ENCODE results near the gene PLAAT1. TPM values are rescaled to one million over a fixed set of nuclear protein-coding genes. Genes with fewer than 3 reads are reported as not detected.

PLAAT1 gene
- 1.3 and 8.4 TPM in 2 replicates for total RNA-seq

DNA sequence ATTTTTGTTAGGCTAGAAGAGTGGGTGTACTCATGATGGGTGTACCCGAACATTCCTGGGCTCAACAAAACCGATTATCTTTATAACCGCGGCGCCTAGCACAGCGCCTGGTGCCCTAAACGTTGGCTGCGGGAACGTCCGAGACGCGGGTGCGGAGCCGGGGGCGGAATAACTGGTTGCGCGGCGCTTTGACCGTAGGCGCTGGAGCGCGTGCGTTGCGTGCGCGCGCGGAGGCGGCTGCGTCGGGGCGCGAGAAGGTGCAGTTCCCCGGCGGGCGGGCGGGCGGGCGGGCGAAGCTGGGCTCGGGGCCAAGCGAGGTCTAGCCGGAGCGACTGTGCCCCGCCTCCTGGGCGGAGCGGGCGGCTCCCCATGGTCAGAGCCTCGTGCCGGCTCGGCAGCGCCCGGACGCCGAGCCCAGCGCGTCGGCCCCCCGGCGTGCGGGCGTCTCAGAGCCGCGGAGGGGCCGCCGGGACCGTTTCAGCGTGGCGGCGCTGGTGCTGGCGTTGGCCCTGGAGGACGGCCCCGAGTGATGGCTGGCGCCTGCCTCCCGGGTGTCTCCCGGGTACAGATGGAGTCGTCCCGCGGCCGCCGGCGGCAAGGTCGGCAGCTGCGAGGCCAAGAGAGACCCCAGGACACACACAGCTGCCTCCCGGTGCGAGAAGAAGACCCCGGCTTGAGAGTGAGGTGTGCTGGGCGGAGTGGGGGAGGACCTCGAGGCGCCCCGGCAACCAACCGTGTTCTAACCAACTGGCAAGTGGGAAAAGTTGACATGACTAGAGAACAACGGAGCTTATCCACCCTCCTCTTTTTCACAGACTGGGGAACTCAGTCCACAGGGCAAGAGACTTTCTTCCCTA lies at the start of gene PLAAT1:
Gene PLAAT1 (plus strand): TSS at position 373 of the 857 bp plus-strand sequence. CDS start 14,429 bp downstream, outside the sequence.
- Histone ChIP-seq H3K27me3 (ENCODE audit: control insufficient read depth, insufficient read depth, low read length) (no peaks in the 10 kb centered on the region), H3K36me3 (ENCODE audit: control insufficient read depth, insufficient read depth, low read length) (no peaks in the 10 kb centered on the region), H3K4me3 (ENCODE audit: low read depth, low read length) (peak within 1 kb of the TSS; percentile 51)
- DNase-seq (ENCODE audit: low read depth), result peak; percentile 10
- TF ChIP-seq, protein P1, sequence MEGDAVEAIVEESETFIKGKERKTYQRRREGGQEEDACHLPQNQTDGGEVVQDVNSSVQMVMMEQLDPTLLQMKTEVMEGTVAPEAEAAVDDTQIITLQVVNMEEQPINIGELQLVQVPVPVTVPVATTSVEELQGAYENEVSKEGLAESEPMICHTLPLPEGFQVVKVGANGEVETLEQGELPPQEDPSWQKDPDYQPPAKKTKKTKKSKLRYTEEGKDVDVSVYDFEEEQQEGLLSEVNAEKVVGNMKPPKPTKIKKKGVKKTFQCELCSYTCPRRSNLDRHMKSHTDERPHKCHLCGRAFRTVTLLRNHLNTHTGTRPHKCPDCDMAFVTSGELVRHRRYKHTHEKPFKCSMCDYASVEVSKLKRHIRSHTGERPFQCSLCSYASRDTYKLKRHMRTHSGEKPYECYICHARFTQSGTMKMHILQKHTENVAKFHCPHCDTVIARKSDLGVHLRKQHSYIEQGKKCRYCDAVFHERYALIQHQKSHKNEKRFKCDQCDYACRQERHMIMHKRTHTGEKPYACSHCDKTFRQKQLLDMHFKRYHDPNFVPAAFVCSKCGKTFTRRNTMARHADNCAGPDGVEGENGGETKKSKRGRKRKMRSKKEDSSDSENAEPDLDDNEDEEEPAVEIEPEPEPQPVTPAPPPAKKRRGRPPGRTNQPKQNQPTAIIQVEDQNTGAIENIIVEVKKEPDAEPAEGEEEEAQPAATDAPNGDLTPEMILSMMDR (IDR thresholded peaks at IDR 0.05; ENCODE audit: insufficient read depth, low read length, poor library complexity, severe bottlenecking), result no peak

DNA sequence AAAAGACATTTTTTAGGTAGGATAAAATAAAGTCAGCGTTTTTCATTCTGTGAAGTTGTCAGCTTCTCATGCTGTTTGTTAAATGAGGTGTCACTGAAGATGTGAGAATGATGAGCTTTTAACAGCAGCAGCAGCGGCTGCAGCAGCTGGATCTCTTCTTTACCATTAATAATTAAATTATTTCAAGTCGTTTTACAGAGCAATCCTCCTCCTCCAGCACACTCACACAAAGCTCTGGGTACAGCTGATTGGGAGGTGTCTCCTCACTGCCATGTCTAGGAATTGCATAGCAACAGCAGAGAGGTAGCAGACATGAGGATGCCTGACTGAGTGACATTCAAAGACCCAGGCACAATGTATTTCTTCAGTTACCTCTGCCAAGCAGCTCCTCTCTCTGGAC lies 46.7 kb upstream of the PLAAT1 start:
- no peaks in the 10 kb centered on the region for H3K36me3 ChIP-seq (ENCODE audit: control insufficient read depth, insufficient read depth, low read length)
- TF ChIP-seq, protein P1 (IDR thresholded peaks at IDR 0.05; ENCODE audit: insufficient read depth, low read length, poor library complexity, severe bottlenecking), result no peak
- no peaks in the 10 kb centered on the region for H3K27me3 ChIP-seq (ENCODE audit: control insufficient read depth, insufficient read depth, low read length)
- H3K4me3 ChIP-seq (ENCODE audit: low read depth, low read length), result no peak overlapping the region
- DNase-seq (ENCODE audit: low read depth), result no peak

DNA sequence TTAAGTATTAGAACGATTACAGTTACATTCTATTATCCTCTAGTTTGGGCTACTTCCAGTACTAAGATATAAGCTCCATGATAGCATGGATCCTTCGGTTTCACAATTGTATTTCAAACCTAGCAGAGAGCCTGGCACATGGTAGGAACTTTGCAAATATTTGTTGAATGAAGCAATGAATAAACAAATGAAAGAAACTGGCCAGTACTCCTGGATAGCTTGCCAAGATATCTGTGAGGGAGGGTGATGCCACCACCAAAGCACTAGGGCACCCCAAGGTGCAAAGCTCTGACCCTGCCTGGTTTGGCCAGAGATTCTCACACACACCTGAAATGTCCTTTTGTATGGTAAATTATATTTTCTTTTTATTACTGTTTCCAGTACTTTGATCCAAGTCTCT lies 44.3 kb upstream of the PLAAT1 start:
- no peaks in the 10 kb centered on the region for H3K36me3 ChIP-seq (ENCODE audit: control insufficient read depth, insufficient read depth, low read length)
- no peaks in the 10 kb centered on the region for H3K27me3 ChIP-seq (ENCODE audit: control insufficient read depth, insufficient read depth, low read length)
- H3K4me3 ChIP-seq (ENCODE audit: low read depth, low read length), result no peak overlapping the region
- no peak for DNase-seq (ENCODE audit: low read depth)
- TF ChIP-seq, protein P1 (IDR thresholded peaks at IDR 0.05; ENCODE audit: insufficient read depth, low read length, poor library complexity, severe bottlenecking), result no peak

DNA sequence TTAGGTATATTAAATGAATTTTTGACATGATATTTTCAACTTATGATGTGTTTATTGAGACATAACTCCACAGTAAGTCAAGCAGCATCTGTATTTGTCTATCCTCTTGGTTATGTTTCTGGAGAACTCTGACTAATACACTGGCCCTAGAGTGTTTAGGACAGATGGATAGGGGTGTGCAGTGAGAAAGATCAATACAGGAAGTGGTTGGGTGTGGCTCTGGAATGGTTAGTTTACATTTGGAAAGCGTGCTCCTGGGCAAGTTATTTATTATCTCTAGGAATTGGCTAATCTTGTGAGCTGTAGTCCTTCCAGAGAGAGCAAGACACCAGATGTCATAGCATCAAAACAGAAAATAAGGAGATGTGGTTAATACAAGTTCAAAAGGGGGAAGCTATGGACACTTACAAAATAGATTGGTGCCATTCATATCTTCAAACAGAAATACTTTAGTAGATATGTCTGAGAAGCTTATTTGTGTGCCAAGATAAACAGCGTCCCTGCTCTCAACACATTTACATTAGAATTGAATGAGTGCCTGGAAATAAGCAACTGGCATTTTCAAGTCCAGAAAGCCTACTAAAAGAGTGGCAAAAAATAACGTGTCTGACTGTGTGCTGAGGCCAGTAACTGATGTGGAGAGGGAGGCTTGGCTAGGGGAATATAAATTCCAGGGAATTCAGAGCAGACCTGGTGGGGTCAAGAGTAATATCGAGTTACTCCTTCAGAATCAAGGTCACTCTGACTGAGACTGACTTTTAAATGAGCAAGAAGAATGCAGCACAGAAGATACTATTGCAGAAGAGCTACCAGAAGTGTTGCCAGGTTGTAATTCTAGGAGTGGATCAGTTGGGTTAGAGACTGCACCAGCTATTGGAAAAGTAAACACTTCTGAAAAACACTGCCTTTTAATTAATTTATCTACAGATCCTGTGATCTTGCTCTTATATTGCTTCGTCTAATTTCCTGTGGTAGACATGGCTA lies 33.4 kb upstream of the PLAAT1 start:
- DNase-seq (ENCODE audit: low read depth), result no peak
- TF ChIP-seq, protein P1 (IDR thresholded peaks at IDR 0.05; ENCODE audit: insufficient read depth, low read length, poor library complexity, severe bottlenecking), result no peak
- Histone ChIP-seq H3K4me3 (ENCODE audit: low read depth, low read length) (no peak overlapping the region), H3K27me3 (ENCODE audit: control insufficient read depth, insufficient read depth, low read length) (no peaks in the 10 kb centered on the region), H3K36me3 (ENCODE audit: control insufficient read depth, insufficient read depth, low read length) (no peaks in the 10 kb centered on the region)

DNA sequence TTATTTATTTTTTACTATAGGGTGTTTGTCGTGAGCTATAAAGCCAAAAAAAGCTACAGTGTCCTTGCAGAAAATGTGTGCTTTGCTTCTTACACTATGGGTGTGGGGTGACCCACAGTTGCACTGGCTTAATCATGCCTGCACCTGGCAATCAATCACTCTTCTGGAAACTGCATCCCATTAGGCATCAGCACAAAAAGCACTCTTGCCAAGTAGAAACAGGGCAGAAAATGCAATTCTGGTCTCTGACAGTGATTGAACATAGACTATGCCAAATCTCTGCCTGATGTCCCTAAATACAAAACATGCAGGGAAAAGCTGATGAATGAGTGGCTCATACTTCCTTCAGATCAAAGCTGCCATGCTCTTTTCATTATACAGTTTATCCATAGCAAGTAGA lies 30.4 kb upstream of the PLAAT1 start:
- TF ChIP-seq, protein P1 (IDR thresholded peaks at IDR 0.05; ENCODE audit: insufficient read depth, low read length, poor library complexity, severe bottlenecking), result no peak
- DNase-seq (ENCODE audit: low read depth), result no peak
- Histone ChIP-seq H3K36me3 (ENCODE audit: control insufficient read depth, insufficient read depth, low read length) (no peaks in the 10 kb centered on the region), H3K27me3 (ENCODE audit: control insufficient read depth, insufficient read depth, low read length) (no peaks in the 10 kb centered on the region), H3K4me3 (ENCODE audit: low read depth, low read length) (no peak overlapping the region)

Data from kidney epithelial cell (primary cell).